HG03378 (cell line): ENCODE data around the gene POU2AF2.
"Not testable (repeated sequence)": the region's sequence is repeated elsewhere in the genome, so short reads cannot be mapped to it uniquely, and the experiment has no call there.

ENCODE experiments used
- ATAC-seq: cut with Tn5 transposase; IDR thresholded peaks from one replicate; pipeline ENCODE4 v1.9.1; 2021; ENCODE audit warnings: mild to moderate bottlenecking, moderate library complexity; ENCODE audit not compliant: unreplicated experiment

POU2AF2 gene, protein sequence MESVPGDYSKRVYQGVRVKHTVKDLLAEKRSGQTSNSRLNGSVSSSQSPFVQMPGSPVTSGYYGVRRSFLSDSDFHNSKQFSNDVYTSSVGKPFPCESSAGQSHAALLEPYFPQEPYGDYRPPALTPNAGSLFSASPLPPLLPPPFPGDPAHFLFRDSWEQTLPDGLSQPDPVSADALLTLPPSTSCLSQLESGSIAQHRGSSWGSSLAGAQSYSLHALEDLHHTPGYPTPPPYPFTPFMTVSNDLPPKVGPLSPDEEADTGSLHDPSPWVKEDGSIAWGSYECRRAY

DNA sequence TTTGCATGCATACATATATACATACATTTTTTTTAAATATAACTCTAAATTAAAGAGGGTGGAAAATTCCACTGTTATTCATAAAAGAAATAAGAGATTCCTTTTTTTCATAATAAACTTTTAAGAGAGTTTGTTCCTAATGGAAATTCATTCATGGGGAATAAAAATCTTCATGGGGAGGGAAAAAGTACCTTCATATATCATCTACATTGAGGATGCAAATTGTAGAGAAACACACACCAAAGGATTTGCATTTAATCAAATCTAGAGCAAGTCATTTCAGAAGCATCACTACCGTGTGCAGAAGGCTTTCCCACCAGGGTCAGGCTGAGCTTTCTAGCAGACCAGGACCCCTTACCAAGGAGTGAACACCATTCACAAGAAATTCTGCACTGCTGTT lies at the start of gene POU2AF2:
TSS of gene POU2AF2 (plus strand) at position 301 of the 400 bp plus-strand sequence. CDS start 129 bp downstream, outside the sequence.
- ATAC-seq: no peak

DNA sequence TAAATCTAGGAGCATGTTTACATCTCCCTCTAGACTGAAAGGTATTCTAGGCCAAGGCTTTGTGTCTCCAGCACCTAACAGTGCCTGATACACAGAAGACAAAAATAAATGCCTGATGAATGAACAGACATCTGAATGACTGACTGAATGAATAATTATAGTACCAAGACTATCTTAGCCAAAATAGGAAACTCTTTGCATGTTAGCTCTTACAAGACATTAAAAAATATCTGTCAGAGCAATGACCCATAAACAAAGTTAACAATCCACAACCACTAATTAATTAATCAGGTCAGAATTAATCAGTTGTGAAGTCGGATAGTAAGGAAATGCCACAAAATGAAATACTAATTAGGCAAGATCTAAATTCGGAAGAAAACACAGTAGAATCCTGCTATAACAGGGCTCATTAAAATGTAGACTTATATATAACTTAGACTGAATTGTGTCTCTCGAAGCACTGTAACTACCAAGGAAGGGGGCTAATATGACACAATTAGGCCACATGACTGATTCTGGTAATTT lies 45.5 kb upstream of the POU2AF2 start:
- no peak for ATAC-seq

DNA sequence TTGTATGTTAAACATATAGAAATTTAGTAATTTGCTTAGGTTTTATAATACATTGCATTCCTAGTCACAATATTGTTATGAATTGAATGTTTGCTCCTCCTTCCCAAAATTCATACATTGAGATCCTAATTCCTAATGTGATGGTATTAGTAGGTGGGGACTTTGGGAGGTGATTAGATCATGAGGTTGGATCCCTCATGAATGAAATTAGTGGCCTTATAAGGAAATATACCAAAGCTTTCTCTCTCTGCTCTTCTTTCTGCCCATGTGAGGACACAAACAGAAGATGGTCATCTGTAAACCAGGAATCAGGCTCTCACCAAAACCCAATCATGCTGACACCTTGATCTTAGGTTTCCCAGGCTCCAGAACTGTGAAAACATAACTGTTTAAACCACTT lies 41.3 kb upstream of the POU2AF2 start:
- ATAC-seq: no peak

DNA sequence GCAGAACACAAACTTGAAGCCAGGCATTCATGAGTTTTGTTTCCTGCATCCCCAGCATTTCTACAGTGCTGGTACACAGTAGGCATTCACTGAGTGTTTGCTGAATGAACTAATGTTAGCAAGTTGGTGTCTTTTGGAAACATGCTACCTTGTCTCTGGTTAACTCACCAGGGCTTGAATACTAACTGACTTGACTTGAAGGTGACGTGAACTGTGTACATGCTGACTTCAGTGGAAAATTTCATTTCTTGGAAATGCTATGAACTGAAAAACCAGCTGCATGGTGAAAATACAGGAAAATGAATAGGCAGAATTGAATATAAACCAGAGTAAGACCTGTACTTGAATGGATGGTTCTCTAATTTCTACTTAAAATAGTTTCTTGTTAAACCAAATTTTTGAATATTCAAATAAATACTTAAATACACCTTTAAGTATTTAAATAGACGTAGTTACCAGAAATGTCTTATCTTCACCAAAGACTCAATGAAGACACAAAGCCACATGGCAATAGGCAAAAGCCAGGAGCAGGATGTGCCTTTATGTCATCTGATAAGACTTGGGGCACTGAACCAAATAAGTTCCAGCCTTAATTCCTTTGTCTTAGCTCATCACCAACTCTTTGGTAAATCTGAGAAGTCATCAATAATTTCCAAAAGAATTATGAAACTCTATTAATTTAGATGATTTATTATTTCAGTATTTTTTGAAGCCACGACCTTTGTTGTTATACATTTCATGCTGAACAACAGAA lies 39.7 kb upstream of the POU2AF2 start:
- no peak for ATAC-seq

DNA sequence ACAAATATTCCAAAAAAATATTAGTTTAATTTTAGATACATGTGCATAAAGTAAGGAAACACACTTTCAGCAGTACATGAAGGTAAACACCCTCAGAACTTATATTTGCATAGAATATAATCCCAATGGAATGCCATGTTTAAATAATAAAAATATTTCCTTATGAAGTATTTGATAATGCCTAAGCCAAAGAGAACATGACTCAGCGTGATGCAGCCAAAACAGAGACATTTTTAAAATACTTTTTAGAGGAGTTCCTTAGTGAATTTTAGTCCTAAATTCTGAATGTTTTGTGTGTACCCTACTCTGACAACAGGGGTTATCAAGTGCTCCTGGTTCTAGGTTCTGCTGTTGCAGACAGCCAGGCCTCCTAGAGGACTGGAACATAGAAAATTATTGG lies 39.1 kb upstream of the POU2AF2 start:
- ATAC-seq: no peak

DNA sequence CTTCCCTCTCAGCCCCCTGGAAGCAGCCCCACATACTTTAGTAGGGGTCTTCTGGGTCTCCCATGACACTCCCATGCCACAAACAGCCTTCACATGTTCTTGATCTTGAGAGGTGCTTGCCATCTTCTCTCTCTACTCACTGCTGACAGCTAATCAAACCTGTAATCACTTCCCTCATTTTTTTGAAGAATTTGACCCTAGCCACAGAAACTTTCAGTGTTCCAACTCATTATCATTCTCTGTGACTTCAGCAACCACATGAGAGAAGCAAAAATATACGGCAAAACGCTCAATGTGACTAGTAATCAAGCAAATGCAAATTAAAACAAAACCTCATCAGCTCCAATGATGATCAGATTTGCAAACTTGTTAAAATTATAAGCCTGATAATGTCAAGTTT lies 38.3 kb upstream of the POU2AF2 start:
- ATAC-seq: no peak

DNA sequence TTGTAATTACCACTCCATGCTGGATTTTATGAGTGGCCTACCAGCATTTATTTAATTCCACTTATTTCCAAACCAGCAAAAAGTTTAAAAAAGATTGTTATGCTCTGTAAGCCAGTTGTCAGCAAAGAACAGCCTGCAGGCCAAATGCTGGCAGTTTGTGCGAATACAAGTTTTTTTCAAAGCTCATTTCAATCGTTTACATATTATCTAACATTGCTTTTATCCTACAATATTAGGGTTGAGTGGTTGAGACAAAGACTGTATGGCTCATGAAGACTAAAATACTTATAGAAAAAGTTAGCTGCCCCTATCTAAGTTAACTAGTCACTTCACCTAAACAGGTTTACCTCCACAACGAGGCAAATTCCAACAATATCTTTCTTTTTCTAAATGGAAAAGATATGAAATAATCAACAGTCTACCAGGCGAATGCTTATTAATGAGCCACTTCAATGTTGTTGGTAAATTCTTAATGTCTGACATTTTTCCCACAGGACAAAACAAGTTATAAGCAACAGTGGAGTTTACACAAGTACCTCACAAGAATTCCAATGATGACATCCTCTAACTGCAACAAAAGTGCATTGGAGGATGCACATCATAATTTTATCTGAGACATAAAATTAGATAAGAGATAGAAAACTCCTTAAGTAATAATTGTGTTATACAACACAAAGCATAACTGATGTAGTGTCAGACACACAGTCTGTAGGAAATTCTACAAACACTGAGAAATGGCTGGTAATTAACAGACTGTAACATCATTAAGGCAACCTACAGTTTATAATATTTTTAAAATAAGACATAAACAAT lies 35.8 kb upstream of the POU2AF2 start:
- no peak for ATAC-seq

DNA sequence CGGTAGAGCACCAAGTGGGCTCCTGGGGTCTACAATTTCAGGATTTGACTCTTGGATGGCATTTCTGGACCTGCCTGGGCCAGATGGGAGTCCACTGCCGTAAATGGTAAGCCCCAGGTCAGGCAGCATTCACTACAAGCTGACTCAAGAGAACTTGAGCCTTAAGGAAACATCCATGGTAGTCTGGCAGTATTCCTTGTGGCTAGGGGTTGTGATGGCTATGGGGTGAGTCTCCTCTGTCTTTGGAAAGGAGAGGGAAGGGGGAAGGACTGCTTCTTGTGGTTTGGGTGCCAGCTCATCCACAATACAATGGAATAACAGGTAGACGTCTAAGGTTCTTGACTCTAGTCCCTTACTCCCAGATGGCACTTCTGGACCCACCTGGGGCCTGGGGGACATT lies 32.3 kb upstream of the POU2AF2 start:
- no peak for ATAC-seq

DNA sequence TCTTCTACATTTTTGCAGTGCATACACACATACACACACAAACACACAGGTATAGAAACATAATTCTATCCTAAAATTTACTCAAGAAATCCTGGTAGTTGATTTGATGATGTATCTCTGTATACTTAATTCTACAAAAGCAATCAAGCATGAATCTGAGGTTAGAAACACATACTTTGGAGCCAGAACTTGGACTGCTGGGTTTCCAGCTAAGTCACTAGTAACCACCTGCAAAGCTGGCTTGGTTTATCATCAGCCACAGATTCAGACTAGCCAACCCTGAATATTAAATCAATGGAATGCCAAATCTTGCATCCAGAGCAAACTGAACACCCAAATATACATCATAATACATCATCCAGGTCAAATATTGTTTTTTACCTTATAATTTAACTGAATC lies 24.8 kb upstream of the POU2AF2 start:
- no peak for ATAC-seq

DNA sequence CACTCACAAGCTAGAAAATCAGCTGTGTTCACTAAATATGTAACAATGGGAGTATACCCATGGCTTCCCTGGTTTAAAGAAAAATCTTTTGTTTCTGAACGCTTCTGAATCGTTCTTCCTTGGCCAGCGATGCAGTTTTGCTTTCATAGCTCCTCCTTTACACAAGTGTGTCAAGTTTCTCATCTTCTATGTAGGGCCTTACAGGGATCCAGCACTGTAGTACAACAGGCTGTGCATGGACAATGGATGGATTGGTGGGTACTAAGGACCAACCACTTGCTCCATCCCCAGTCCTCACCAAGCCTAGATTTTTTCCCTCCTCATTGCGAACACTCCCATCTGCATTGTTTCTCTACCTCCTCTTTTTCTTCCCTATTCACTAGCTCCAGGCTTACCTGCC lies 24.3 kb upstream of the POU2AF2 start:
- no peak for ATAC-seq

DNA sequence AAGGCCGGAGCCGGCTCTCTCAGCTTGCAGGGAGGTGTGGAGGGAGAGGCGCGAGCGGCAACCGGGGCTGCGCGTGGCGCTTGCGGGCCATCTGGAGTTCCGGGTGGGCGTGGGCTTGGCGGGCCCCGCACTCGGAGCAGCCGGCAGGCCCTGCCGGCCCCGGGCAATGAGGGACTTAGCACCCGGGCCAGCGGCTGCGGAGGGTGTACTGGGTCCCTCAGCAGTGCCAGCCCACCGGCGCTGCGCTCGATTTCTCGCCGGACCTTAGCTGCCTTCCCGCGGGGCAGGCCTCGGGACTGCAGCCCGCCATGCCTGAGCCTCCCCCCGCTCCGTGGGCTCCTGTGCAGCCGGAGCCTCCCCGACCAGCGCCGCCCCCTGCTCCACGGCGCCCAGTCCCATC lies 23.6 kb upstream of the POU2AF2 start:
- ATAC-seq: not testable (repeated sequence)

DNA sequence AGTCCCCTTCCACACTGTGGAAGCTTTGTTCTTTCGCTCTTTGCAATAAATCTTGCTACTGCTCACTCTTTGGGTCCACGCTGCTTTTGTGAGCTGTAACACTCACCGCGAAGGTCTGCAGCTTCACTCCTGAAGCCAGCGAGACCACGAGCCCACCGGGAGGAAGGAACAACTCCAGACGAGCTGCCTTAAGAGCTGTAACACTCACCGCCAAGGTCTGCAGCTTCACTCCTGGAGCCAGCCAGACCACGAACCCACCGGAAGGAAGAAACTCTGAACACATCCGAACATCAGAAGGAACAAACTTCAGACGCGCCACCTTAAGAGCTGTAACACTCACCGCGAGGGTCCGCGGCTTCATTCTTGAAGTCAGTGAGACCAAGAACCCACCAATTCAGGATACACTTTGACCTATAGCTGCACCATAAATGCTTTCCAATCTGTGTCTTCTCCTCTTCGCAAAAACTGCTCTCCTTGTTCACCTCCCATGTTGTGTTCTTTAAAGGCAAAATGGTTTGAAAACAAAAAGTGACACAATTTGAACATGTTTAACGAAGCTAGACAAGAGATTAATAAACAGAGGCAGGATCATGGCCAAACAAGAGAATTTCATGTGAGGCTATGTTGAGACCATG lies 22.6 kb upstream of the POU2AF2 start:
- ATAC-seq: not testable (repeated sequence)

DNA sequence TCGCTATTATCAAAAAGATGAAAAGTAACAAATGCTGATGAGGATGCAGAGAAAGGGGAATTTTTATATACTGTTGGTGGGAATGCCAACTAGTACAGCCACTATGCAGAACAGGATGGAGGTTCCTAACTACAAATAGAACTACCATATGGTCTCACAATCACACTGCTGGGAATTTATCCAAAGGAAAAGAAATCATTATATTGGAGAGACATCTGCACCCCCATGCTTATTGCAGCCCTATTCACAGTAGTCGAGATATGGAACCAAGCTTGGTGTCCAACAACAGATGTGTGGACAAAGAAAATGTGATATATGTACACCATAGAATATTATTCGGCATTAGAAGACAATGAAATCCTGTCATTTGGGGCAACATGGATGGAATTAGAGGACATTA lies 19.6 kb upstream of the POU2AF2 start:
- no peak for ATAC-seq

DNA sequence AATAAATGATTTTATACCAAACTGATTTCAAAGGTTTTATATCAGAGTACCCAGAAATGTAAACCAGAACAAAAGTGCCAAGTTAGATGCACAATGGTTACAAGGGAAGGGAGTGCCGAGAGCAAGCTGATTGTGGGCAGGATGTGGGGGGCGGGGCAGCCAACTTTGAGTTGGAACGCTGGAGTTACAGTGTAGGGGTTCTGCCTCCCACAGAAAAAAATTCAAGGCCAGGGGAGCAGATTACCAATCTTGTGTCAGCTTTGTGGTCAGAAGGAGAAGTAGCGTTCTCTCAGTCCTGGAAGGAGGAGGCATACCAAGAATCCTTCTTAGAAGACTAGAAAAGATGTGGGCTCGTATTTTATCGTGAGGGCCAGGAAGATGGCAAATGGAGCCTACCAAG lies 15.9 kb upstream of the POU2AF2 start:
- ATAC-seq: no peak

DNA sequence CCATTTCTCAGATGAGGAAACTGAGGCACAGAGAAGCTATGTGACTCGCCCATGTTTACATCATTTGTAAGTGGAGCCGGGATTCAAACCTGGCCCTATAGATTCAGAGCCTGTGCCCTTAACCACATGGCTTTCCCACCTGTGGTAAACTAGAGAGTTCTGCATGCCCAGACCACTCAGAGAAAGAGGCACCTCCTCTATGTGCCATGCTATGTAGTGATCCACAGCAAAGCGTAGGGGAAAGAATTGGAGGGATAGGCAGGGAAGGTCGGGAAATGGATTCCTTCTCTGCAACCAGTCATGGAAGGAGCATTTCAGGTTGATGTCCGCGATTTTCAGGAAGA lies 15.4 kb upstream of the POU2AF2 start:
- peak; percentile 24 for ATAC-seq

DNA sequence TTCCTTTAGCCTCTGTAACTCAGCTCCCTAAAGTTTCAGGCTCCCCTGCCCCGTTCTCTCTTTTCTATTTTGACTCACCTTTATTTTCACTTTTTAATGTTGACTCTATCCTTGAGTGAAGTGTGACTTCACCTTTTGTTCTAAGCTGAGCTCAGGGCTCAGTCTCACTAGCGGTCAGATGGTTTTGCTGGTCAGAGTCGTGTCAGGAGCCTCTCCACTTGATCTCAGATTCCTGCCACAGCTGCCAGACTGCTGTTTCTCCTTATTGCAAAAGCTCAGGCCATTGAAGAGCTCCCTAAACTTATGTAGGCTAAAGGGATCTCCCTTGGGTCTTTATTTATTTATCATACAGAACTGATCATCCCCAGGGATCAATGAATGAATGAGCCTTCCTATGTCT lies 13.7 kb upstream of the POU2AF2 start:
- no peak for ATAC-seq

DNA sequence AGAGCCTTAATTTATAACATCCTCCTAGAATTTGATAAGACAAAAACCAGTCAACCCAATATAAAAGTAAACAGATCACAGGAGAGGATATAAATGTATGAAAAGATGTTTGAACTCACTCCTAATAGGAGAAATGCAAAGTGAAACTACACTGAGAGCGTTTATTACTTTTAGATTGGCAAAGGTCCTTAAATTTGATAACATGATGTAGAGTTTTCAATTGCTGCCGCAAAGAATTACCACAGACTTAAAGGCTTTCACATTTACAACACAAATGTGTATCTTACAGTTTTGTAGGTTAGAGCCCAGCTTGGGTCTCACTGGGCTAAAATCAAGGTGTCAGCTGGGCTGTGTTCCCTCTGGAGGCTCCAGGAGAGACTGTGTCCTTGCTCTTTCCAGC lies 9.1 kb upstream of the POU2AF2 start:
- no peak for ATAC-seq

DNA sequence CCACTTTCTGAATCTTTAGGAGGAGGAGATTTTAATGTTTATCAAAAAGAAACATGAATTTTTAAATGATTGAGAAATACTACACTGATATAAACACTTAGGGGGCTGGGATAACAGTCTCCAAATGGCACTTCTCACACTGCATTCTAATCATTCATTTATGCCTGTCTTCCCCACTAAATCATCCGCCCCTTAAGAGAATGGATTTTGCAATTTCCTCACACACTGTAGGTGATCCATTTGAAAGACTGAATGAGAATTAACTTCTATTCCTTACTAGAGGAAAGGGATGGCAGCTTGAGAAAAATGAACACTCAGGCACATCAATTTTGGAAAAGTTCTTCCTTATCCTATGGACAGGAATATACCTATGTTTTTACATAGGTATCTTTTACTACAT lies 7.6 kb upstream of the POU2AF2 start:
- no peak for ATAC-seq

DNA sequence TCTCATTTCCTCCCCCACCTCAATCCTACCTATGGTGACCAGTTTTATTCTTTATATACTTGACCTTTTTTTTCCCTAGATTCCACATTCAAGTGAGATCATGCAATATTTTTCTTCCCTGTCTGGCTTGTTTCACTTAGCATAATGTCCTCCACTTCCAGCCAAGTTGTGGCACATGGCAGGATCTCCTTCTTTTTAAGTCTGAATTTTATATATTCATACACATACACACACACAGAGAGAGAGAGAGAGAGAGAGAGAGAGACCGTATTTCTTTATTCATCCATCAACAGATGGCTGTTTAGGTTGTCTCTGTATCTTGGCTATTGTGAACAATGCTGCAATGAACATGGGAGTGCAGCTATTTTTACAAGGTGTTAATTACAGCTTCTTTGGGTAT lies 1.4 kb downstream of the POU2AF2 start:
- ATAC-seq: no peak

DNA sequence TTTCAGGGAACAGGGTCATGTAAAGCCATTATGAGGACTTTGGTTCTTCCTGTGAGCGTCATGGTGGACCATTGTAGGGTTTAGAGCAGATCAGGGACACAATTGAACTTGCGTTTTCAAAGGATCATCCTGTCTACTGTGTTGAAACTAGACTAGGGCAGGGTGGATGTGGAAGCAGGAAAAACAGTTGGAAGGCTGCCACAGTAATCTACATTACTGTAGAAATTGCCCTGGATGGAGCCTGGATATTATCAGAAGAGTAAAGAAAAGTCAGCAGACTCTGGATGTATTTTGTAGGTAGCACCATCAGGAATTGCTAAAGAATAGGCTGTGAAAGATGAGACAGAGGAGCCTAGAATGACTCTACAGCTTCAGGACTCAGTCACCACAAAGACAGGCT lies 5.4 kb downstream of the POU2AF2 start:
- ATAC-seq: no peak

DNA sequence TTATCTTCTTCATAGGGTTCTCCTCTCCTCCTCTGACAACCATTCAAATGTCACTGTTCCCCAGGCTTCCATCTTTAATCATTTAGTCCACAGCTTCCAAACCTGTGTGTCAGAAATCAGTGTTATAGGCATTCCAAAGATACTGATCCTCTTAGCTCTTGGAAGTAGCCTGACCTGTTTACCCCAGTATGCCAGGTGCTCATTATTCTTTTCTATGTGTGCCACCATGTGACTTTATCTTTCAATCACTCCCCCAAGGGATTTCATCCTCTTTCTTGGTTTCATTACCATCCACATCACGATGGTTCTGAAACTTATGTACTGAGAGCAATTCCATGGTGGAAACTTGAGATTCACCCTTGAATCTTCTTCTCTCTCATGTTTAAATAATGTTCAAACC lies 7.6 kb downstream of the POU2AF2 start:
- no peak for ATAC-seq
